A673 (cell line): ENCODE results near the gene RSRC1. TPM values are rescaled to one million over a fixed set of nuclear protein-coding genes. Genes with fewer than 3 reads are reported as not detected.
A peak's percentile ranks its signal among the peaks of the same experiment; 100 is the strongest.
"Not testable (repeated sequence)": the region's sequence is repeated elsewhere in the genome, so short reads cannot be mapped to it uniquely, and the experiment has no call there.

Experiments
- BruUV-seq: library from RNA; stranded (reverse); fragments of 400-500 nt; replicated peaks from 2 replicates; lab custom pipeline; 2021; lab: Mats Ljungman, UMichigan
- CTCF ChIA-PET: fragments of 300-600 bp; sonication (Branson Sonifier 250); formaldehyde crosslinking; loops from one replicate; lab custom pipeline; 2022; ENCODE audit warnings: antibody characterized with exemption; lab: Charles Lee
- POLR2A ChIA-PET: fragments of 300-600 bp; sonication (Branson Sonifier 250); formaldehyde crosslinking; loops from one replicate; lab custom pipeline; 2022; ENCODE audit warnings: antibody characterized with exemption; ENCODE audit not compliant: low non-redundant PET; lab: Charles Lee
- DNase-seq: peaks from one replicate; pipeline ENCODE4 v3.0.0-alpha.2; 2015; ENCODE audit warnings: low spot score
- H3K27ac ChIP-seq: fragments of 200-600 bp; sonication (generic); 2 replicates; pipeline ENCODE4 v1.5.1; 2016; ENCODE audit warnings: mixed run types, low read depth, mild to moderate bottlenecking, mixed read lengths, antibody characterized with exemption, low read length; ENCODE audit not compliant: poor library complexity, severe bottlenecking
- H3K27me3 ChIP-seq: fragments of 200-600 bp; sonication (generic); replicated peaks from 2 replicates; pipeline ENCODE4 v1.6.1; 2017; ENCODE audit warnings: mixed run types, low read depth, mild to moderate bottlenecking, mixed read lengths, antibody characterized with exemption, low read length; ENCODE audit not compliant: insufficient read depth, poor library complexity
- H3K36me3 ChIP-seq: fragments of 200-600 bp; sonication (generic); 2 replicates; pipeline ENCODE4 v1.6.1; 2016; ENCODE audit warnings: mixed run types, mild to moderate bottlenecking, mixed read lengths, antibody characterized with exemption, low read length; ENCODE audit not compliant: insufficient read depth, poor library complexity, severe bottlenecking
- H3K4me1 ChIP-seq: fragments of 200-600 bp; sonication (generic); 2 replicates; pipeline ENCODE4 v1.6.1; 2017; ENCODE audit warnings: mixed run types, mild to moderate bottlenecking, mixed read lengths, antibody characterized with exemption, low read length; ENCODE audit not compliant: insufficient read depth, poor library complexity, severe bottlenecking
- H3K4me3 ChIP-seq: fragments of 200-600 bp; sonication (generic); 2 replicates; pipeline ENCODE4 v1.5.1; 2016; ENCODE audit warnings: low read depth, mixed run types, mild to moderate bottlenecking, mixed read lengths, low read length; ENCODE audit not compliant: poor library complexity, severe bottlenecking
- H3K9me3 ChIP-seq: fragments of 200-600 bp; sonication (generic); 2 replicates; pipeline ENCODE4 v1.6.1; 2016; ENCODE audit warnings: mixed run types, low read depth, mild to moderate bottlenecking, mixed read lengths, antibody characterized with exemption, low read length; ENCODE audit not compliant: poor library complexity, severe bottlenecking
- CTCF ChIP-seq: fragments of 300-800, 200-600 bp; sonication (generic); conservative IDR thresholded peaks from 2 replicates; pipeline ENCODE4 v1.5.1; 2017; ENCODE audit warnings: low read depth, mild to moderate bottlenecking, antibody characterized with exemption, low read length, moderate library complexity, mixed read lengths
- EZH2 ChIP-seq: fragments of 200-600 bp; sonication (generic); IDR thresholded peaks from 2 replicates; pipeline ENCODE4 v1.6.1; 2017; ENCODE audit warnings: borderline replicate concordance, low read depth, mild to moderate bottlenecking, mixed read lengths, antibody characterized with exemption, low read length; ENCODE audit not compliant: poor library complexity, severe bottlenecking
- intact Hi-C: fragments of 100-400 bp; cut with micrococcal nuclease; formaldehyde crosslinking; loops from one replicate; pipeline ENCODE4 v1.10.0; 2022; ENCODE audit not compliant: unreplicated experiment
- total RNA-seq: library from RNA; stranded (reverse); gene quantifications from 2 replicates; pipeline ENCODE4 v1.2.3, GENCODE V29; 2021

RSRC1 gene
- total RNA-seq, 1 experiment from 2014 or later, result 59.4 TPM

GRCh38 chr3:158313338-158313927 is 203.5 kb downstream of the RSRC1 start:
- H3K4me1 ChIP-seq, result no peaks in the 10 kb centered on the region
- CTCF ChIA-PET, result interaction anchor here (0.8 kb wide), 1 partner anchor 780 kb away, joined by 4 read pairs; no protein-coding TSS in a partner anchor
- no peak overlapping the region for H3K4me3 ChIP-seq
- no peaks in the 10 kb centered on the region for H3K36me3 ChIP-seq
- no peaks in the 10 kb centered on the region for H3K9me3 ChIP-seq
- peak; percentile 64 for DNase-seq
- no peaks in the 10 kb centered on the region for H3K27me3 ChIP-seq
- H3K27ac ChIP-seq, result no peak overlapping the region
- intact Hi-C loops, result loop anchor here (2.0 to 5.0 kb wide), 3 partner anchors 216 to 696 kb away; no protein-coding TSS in a partner anchor
- TF ChIP-seq CTCF (peak; percentile 71), EZH2 (no peak)
- no TSS peak for BruUV-seq
- POLR2A ChIA-PET, result no interaction called here

DNA sequence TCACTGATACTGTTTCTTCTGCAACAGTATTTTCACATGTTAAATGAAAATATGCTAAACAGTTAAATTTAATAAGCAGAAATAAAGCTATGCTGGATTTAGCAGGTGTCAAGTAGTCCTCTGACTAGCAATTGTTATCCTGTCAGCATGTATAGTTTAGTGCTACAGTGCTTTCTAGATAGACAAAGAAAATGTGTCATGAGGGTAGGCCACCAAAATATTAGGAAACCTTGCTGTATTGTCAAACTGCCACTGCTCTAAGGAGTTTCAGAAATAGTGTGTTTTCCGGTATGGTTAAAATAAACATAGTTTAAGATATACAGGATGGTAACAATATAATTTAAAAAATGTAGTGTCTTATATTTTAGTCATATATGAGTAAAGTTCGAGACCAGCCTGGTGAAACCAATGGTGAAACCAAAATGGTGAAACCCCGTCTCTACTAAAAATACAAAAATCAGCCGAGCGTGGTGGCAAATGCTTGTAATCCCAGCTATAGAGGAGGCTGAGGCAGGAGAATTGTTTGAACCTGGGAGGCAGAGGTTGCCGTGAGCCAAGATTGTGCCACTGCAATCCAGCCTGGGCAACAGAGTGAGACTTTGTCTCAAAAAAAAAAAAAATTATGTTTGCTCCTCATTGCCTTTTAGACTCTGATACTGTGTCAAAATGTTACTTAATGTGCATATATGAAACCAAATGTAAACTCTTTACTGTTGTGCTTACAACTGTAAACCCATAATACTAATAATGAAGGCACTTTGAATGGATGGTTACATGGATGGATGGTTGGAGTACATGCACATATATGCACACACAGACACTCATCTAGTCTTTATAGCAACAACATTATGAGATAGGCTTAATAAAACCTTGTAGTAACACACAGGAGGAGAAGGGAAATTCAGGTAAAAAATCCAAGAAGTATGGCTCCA is 204.8 kb downstream of the RSRC1 start:
- H3K9me3 ChIP-seq, result no peaks in the 10 kb centered on the region
- no peak for DNase-seq
- no peak overlapping the region for H3K4me3 ChIP-seq
- no peaks in the 10 kb centered on the region for H3K4me1 ChIP-seq
- no peak for TF ChIP-seq CTCF
- TF ChIP-seq EZH2, result no peak
- POLR2A ChIA-PET, result interaction anchor here (0.6 to 0.7 kb wide), 2 partner anchors 399 to 454 kb away, joined by 3 to 9 read pairs; no protein-coding TSS in a partner anchor
- H3K27ac ChIP-seq, result no peak overlapping the region
- no peaks in the 10 kb centered on the region for H3K27me3 ChIP-seq
- intact Hi-C loops, result loop anchor here (5.0 kb wide), 2 partner anchors 217 to 697 kb away; no protein-coding TSS in a partner anchor
- H3K36me3 ChIP-seq, result no peaks in the 10 kb centered on the region
- no TSS peak for BruUV-seq
- CTCF ChIA-PET, result no interaction called here

DNA sequence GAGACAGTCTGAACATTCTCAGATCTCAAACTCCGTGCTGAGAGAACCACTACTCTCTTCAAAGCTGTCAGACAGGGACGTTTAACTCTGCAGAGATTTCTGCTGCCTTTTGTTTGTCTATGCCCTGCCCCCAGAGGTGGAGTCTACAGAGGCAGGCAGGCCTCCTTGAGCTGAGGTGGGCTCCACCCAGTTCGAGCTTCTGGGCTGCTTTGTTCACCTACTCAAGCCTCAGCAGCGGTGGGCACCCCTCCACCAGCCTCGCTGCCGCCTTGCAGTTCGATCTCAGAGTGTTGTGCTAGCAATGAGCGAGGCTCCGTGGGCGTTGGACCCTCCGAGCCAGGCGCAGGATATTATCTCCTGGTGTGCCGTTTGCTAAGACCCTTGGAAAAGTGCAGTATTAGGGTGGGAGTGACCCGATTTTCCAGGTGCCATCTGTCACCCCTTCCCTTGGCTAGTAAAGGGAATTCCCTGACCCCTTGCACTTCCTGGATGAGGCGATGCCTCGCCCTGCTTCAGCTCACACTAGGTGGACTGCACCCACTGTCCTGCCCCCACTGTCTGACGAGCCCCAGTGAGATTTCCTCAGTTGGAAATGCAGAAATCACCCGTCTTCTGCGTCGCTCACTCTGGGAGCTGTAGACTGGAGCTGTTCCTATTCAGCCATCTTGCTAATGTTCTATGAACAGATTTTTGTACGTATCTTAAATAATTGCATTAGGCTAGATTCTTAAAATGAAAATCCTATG is 220.0 kb downstream of the RSRC1 start:
- H3K27ac ChIP-seq, H3K9me3 ChIP-seq, BruUV-seq, H3K27me3 ChIP-seq, POLR2A ChIA-PET, intact Hi-C loops, H3K36me3 ChIP-seq, H3K4me1 ChIP-seq, DNase-seq, CTCF ChIA-PET: not testable (repeated sequence)
- peak overlapping the region; percentile 17 for H3K4me3 ChIP-seq
